ENCODE measurements around the gene ULK2. TPM values are rescaled to one million over a fixed set of nuclear protein-coding genes. Genes with fewer than 3 reads are reported as not detected.
A peak's percentile ranks its signal among the peaks of the same experiment; 100 is the strongest.

The ULK2 gene
- total RNA-seq, 4 donors from 2014 or later: 7.4 to 20.4 (median 14.2) TPM

GRCh38 chr17:19744492-19744891 lies 123.2 kb downstream of the ULK2 start:
- intact Hi-C loops (cut with DNase I; ENCODE audit: low total_unique reads) (no loop called here), in situ Hi-C loops (cut with MboI; ENCODE audit: low sequenced_read_pairs in 4 of 4) (no loop called here)
- Histone ChIP-seq H3K27me3 (no peaks in the 10 kb centered on the region), H3K36me3 (no peaks in the 10 kb centered on the region), H3K9me3 (no peaks in the 10 kb centered on the region), H3K4me1 (peaks cover 0 to 4% of the 10 kb centered on the region in 2 donors), H3K27ac (peak overlapping the region; percentile 14 to 37 (median 34)), H3K4me3 (peak overlapping the region; percentile 56 to 68 (median 62))
- DNase-seq (no peak), ATAC-seq (peak in 1 of 2 donors; percentile 10)
- no peak for TF ChIP-seq POLR2A (IDR thresholded peaks at IDR 0.05)
- no peak for TF ChIP-seq CTCF (IDR thresholded peaks at IDR 0.05 in 4 of 5, conservative IDR thresholded peaks at IDR 0.05 in 1 of 5)

- TF ChIP-seq CTCF (IDR thresholded peaks at IDR 0.05 in 4 of 5, conservative IDR thresholded peaks at IDR 0.05 in 1 of 5) (no peak), POLR2A (IDR thresholded peaks at IDR 0.05) (no peak)
- Histone ChIP-seq H3K36me3 (no peaks in the 10 kb centered on the region), H3K27ac (no peak overlapping the region), H3K4me1 (peaks cover 0 to 4% of the 10 kb centered on the region in 2 donors), H3K27me3 (no peaks in the 10 kb centered on the region), H3K4me3 (no peak overlapping the region), H3K9me3 (no peaks in the 10 kb centered on the region)
- in situ Hi-C loops (cut with MboI; ENCODE audit: low sequenced_read_pairs in 4 of 4) (no loop called here), intact Hi-C loops (cut with DNase I; ENCODE audit: low total_unique reads) (no loop called here)
- ATAC-seq (no peak), DNase-seq (no peak)
Observed at GRCh38 chr17:19743101-19744100, 124.3 kb downstream of the ULK2 start.

- DNase-seq (no peak), ATAC-seq (no peak)
- no peak overlapping the region for H3K4me3 ChIP-seq
- H3K9me3 ChIP-seq: no peaks in the 10 kb centered on the region
- H3K36me3 ChIP-seq: no peaks in the 10 kb centered on the region
- peaks cover 0 to 4% of the 10 kb centered on the region in 2 donors for H3K4me1 ChIP-seq
- intact Hi-C loops (cut with DNase I; ENCODE audit: low total_unique reads) (no loop called here), in situ Hi-C loops (cut with MboI; ENCODE audit: low sequenced_read_pairs in 4 of 4) (no loop called here)
- H3K27ac ChIP-seq: no peak overlapping the region
- TF ChIP-seq POLR2A (IDR thresholded peaks at IDR 0.05) (no peak), CTCF (IDR thresholded peaks at IDR 0.05 in 4 of 5, conservative IDR thresholded peaks at IDR 0.05 in 1 of 5) (no peak)
- no peaks in the 10 kb centered on the region for H3K27me3 ChIP-seq
Observed at GRCh38 chr17:19742495-19742894, 125.2 kb downstream of the ULK2 start.

GRCh38 chr17:19741832-19742457 lies 125.8 kb downstream of the ULK2 start:
- Histone ChIP-seq H3K4me1 (peaks cover 0 to 4% of the 10 kb centered on the region in 2 donors), H3K36me3 (no peaks in the 10 kb centered on the region), H3K27ac (no peak overlapping the region), H3K27me3 (no peaks in the 10 kb centered on the region), H3K9me3 (no peaks in the 10 kb centered on the region), H3K4me3 (no peak overlapping the region)
- DNase-seq (no peak), ATAC-seq (no peak)
- intact Hi-C loops (cut with DNase I; ENCODE audit: low total_unique reads) (no loop called here), in situ Hi-C loops (cut with MboI; ENCODE audit: low sequenced_read_pairs in 4 of 4) (no loop called here)
- TF ChIP-seq POLR2A (IDR thresholded peaks at IDR 0.05) (no peak), CTCF (IDR thresholded peaks at IDR 0.05 in 4 of 5, conservative IDR thresholded peaks at IDR 0.05 in 1 of 5) (no peak)
